ENCODE results near the gene REX1BD. TPM values are rescaled to one million over a fixed set of nuclear protein-coding genes. Genes with fewer than 3 reads are reported as not detected.

REX1BD gene
- total RNA-seq, 1 donor from 2014 or later = 85.9 TPM

GRCh38 chr19:18605546-18606280 lies 17.1 kb downstream of the REX1BD start:
- intact Hi-C loops (cut with micrococcal nuclease) = no loop called here
- Mint-ChIP-seq H3K27ac (no peak overlapping the region), H3K27me3 (peaks cover 51% of the 10 kb centered on the region), H3K4me1 (peaks cover 22% of the 10 kb centered on the region), H3K36me3 (ENCODE audit: low read depth) (no peaks in the 10 kb centered on the region), H3K9me3 (no peaks in the 10 kb centered on the region), H3K4me3 (peak overlapping the region; percentile 52)
- DNase-seq (no peak), ATAC-seq (ENCODE audit: low read depth) (no peak)
- no peak for TF ChIP-seq CTCF (IDR thresholded peaks at IDR 0.05)
- ChIA-PET POLR2A (interaction anchor here (0.6 kb wide), 1 partner anchor 20 kb away, joined by 4 read pairs; no protein-coding TSS in a partner anchor), CTCF (no interaction called here)

- CTCF ChIA-PET = no interaction called here
- H3K4me3 Mint-ChIP-seq = no peak within 1 kb of the TSS
- H3K4me1 Mint-ChIP-seq = peaks cover 28% of the 10 kb centered on the region
- no peak for TF ChIP-seq CTCF (IDR thresholded peaks at IDR 0.05)
- no peak for ATAC-seq (ENCODE audit: low read depth)
- no peaks in the 10 kb centered on the region for H3K9me3 Mint-ChIP-seq
- DNase-seq = no peak
- no peaks in the 10 kb centered on the region for H3K36me3 Mint-ChIP-seq (ENCODE audit: low read depth)
- intact Hi-C loops (cut with micrococcal nuclease) = no loop called here
- peaks cover 53% of the 10 kb centered on the region for H3K27me3 Mint-ChIP-seq
- no peak within 1 kb of the TSS for H3K27ac Mint-ChIP-seq
- POLR2A ChIA-PET = no interaction called here
These were observed 18.0 kb downstream of the REX1BD start, which contains the start of gene CRLF1 for GRCh38 chr19:18606281-18607225. Gene CRLF1 (minus strand): TSS chr19:18606799. CDS start chr19:18606656, 143 bp downstream.

GRCh38 chr19:18607226-18608101 lies 18.9 kb downstream of the REX1BD start:
- Mint-ChIP-seq H3K4me1 (peaks cover 34% of the 10 kb centered on the region), H3K4me3 (no peak overlapping the region), H3K27me3 (peaks cover 52% of the 10 kb centered on the region), H3K9me3 (no peaks in the 10 kb centered on the region), H3K36me3 (ENCODE audit: low read depth) (no peaks in the 10 kb centered on the region), H3K27ac (no peak overlapping the region)
- no peak for TF ChIP-seq CTCF (IDR thresholded peaks at IDR 0.05)
- ChIA-PET POLR2A (no interaction called here), CTCF (no interaction called here)
- no peak for ATAC-seq (ENCODE audit: low read depth)
- intact Hi-C loops (cut with micrococcal nuclease) = no loop called here
- no peak for DNase-seq

- H3K27ac Mint-ChIP-seq = no peak overlapping the region
- TF ChIP-seq CTCF (IDR thresholded peaks at IDR 0.05) = no peak
- ChIA-PET CTCF (no interaction called here), POLR2A (no interaction called here)
- intact Hi-C loops (cut with micrococcal nuclease) = no loop called here
- ATAC-seq (ENCODE audit: low read depth) (no peak), DNase-seq (no peak)
- no peaks in the 10 kb centered on the region for H3K36me3 Mint-ChIP-seq (ENCODE audit: low read depth)
- H3K4me3 Mint-ChIP-seq = no peak overlapping the region
- no peaks in the 10 kb centered on the region for H3K9me3 Mint-ChIP-seq
- peaks cover 36% of the 10 kb centered on the region for H3K4me1 Mint-ChIP-seq
- peaks cover 51% of the 10 kb centered on the region for H3K27me3 Mint-ChIP-seq
These were observed 19.7 kb downstream of the REX1BD start for GRCh38 chr19:18608102-18608804.
